ENCODE measurements around the gene MPST. TPM values are rescaled to one million over a fixed set of nuclear protein-coding genes. Genes with fewer than 3 reads are reported as not detected.

MPST gene
- total and polyA plus RNA-seq, 12 donors: 7.9 to 332 (median 143) TPM

DNA sequence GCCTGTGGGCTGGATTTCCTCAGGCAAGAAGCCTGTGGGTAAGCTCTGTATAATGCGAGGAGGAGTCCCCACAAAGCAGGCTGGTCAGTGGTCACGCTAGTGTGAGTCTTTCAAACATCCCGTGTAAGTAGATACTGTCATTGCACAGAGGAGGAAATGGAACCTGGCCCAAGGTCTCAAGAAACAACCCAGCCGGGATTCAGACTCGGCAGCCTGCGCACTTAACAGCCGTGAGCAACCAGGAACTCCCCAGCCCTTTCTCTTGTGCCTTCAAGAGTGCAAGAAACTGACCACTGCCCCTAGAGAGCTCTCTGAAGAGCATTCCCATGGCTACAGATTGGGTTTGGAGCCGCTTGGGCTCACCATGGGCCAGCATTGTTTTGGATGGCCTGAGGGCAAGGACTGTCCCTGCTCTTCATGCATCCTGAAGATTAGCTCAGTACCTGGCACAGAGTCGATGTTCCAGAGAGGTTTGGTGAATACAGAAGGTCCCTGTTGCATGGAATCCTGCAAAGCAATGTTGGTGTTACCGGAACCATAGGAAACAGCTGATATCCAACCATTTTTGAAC, 6.0 kb downstream of the MPST start:
- intact Hi-C loops (cut with DNase I): no loop called here
- peaks cover 33 to 45% of the 10 kb centered on the region in 2 donors for H3K4me1 ChIP-seq (replicated peaks in 1 of 2)
- peak overlapping the region in 3 of 5 donors; percentile 22 to 77 (median 69) for H3K27ac ChIP-seq
- peak in 1 of 2 donors; percentile 26 for TF ChIP-seq POLR2A (IDR thresholded peaks at IDR 0.05)
- TF ChIP-seq CTCF (IDR thresholded peaks at IDR 0.05): no peak
- peaks cover 0 to 47% of the 10 kb centered on the region in 2 donors for H3K36me3 ChIP-seq (replicated peaks in 1 of 2)
- WGBS, 4 donors: 41 to 71% (median 59%) methylated on average over 4 to 10 of the region's 10 CpGs
- no peak overlapping the region for H3K4me3 ChIP-seq
- peak in 6 of 7 donors; percentile 67 to 80 (median 72) for DNase-seq
- H3K27me3 ChIP-seq: no peaks in the 10 kb centered on the region
- H3K9me3 ChIP-seq (replicated peaks in 1 of 3): no peaks in the 10 kb centered on the region

- no peak for DNase-seq
- H3K9me3 ChIP-seq (replicated peaks in 1 of 3): no peaks in the 10 kb centered on the region
- intact Hi-C loops (cut with DNase I): no loop called here
- H3K36me3 ChIP-seq (replicated peaks in 1 of 2): peaks cover 0 to 47% of the 10 kb centered on the region in 2 donors
- H3K4me1 ChIP-seq (replicated peaks in 1 of 2): peaks cover 26 to 37% of the 10 kb centered on the region in 2 donors
- no peak overlapping the region for H3K4me3 ChIP-seq
- H3K27ac ChIP-seq: peak overlapping the region in 1 of 5 donors; percentile 69
- TF ChIP-seq CTCF (IDR thresholded peaks at IDR 0.05): no peak
- no peak for TF ChIP-seq POLR2A (IDR thresholded peaks at IDR 0.05)
- H3K27me3 ChIP-seq: no peaks in the 10 kb centered on the region
- WGBS, 4 donors: 85 to 88% (median 87%) methylated on average over 4 to 5 of the region's 5 CpGs
Observed at GRCh38 chr22:37026325-37026724, 6.8 kb downstream of the MPST start.

- 83 to 92% (median 86%) methylated on average over 7 of the region's 7 CpGs for WGBS, 4 donors
- no peak for TF ChIP-seq POLR2A (IDR thresholded peaks at IDR 0.05)
- TF ChIP-seq CTCF (IDR thresholded peaks at IDR 0.05): no peak
- no peak overlapping the region for H3K4me3 ChIP-seq
- peaks cover 17 to 31% of the 10 kb centered on the region in 2 donors for H3K4me1 ChIP-seq (replicated peaks in 1 of 2)
- intact Hi-C loops (cut with DNase I): no loop called here
- H3K27me3 ChIP-seq: no peaks in the 10 kb centered on the region
- H3K36me3 ChIP-seq (replicated peaks in 1 of 2): peaks cover 0 to 47% of the 10 kb centered on the region in 2 donors
- H3K27ac ChIP-seq: no peak overlapping the region
- no peaks in the 10 kb centered on the region for H3K9me3 ChIP-seq (replicated peaks in 1 of 3)
- DNase-seq: no peak
Observed at GRCh38 chr22:37027556-37027955, 8.0 kb downstream of the MPST start.

GRCh38 chr22:37028692-37029674, 9.4 kb downstream of the MPST start:
- Histone ChIP-seq H3K27me3 (no peaks in the 10 kb centered on the region), H3K27ac (no peak overlapping the region), H3K4me3 (no peak overlapping the region), H3K9me3 (replicated peaks in 1 of 3) (no peaks in the 10 kb centered on the region), H3K36me3 (replicated peaks in 1 of 2) (peaks cover 0 to 47% of the 10 kb centered on the region in 2 donors), H3K4me1 (replicated peaks in 1 of 2) (peaks cover 15 to 23% of the 10 kb centered on the region in 2 donors)
- intact Hi-C loops (cut with DNase I): no loop called here
- no peak for TF ChIP-seq CTCF (IDR thresholded peaks at IDR 0.05)
- TF ChIP-seq POLR2A (IDR thresholded peaks at IDR 0.05): no peak
- WGBS, 4 donors: 93 to 95% (median 94%) methylated on average over 19 to 22 of the region's 22 CpGs
- no peak for DNase-seq

Data from adrenal gland (tissue), 12 donors.